GM11168 (cell line): ENCODE results near the gene MYO3B.

ENCODE experiments used
- in situ Hi-C: fragments of 300-500 bp; cut with MboI; formaldehyde crosslinking; loops from one replicate; pipeline ENCODE4 v1.12.0; 2022; ENCODE audit warnings: low sequenced_read_pairs; ENCODE audit not compliant: unreplicated experiment

The MYO3B gene

DNA sequence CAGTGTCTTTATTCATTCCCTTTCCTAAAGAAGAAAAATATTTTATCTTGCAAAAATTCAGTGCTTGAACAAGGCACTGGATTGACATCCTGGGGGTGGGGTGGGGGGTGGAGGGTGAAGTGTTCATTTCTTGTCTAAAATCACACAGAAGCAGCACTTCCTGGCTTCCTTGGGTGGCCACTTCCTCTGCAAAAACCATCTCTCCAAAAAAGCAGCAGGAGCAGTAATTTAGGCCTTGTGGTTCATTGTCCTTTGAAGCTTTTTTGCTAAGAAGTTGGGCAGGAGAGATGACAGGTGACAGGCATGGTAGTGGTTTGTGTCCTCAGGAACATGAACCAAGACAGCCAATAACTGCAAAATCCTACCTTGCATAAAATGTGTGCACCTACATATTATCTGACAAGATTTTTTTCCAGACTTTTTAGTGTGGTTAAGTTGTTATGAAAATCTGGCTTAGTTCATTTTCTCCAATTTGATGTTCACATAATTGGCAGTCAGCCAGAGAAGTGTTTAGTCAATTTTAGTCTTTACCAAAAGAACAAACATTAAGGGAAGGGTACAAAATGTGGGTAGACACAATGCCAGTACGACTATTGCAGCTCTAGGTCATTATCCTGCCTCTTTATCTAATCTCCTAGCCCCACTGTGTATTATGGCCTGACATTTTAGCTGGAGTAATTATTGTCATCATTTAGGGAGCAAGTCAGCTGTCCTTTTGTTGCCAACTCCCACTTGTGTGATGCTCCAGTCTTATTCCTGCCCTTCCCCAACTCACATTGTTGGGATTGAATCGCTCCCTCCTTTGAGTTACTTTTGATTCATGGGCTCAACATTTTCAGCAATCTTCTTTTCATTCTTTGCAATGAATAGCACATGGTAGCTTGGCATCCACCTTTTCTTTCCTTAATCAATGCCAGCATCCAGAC, 177.2 kb downstream of the MYO3B start:
- in situ Hi-C loops: no loop called here

GRCh38 chr2:170359466-170359865, 181.5 kb downstream of the MYO3B start:
- in situ Hi-C loops: no loop called here

DNA sequence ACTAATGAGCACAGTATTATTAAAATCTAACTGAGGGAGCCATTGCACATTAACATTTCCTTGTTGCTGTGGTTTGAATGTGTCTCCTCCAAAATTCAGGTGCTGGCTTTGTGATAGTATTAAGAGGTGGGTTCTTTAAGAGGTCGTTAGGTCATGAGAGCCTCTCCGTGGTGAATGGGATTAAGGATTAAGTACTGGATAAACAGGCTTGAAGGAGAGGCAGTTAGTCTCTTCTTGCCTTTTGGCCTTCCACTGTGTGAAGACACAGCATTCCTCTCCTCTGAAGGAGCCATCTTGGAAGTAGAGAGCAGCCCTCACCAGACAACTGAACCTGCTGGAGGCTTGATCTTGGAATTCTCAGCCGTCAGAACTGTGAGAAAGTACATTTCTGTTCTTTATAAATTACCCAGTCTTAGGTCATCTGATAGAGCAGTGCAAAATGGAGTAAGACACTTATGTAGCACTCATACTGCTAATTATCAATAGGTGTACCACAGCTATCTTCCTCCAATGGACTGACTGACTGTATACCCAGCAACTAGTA, 182.7 kb downstream of the MYO3B start:
- in situ Hi-C loops: loop anchor here (10.0 kb wide), 1 partner anchor 454 kb away; the partner anchor contains the start of gene GAD1

GRCh38 chr2:170361090-170361936, 183.4 kb downstream of the MYO3B start:
- in situ Hi-C loops: loop anchor here (10.0 kb wide), 1 partner anchor 453 kb away; the partner anchor contains the start of gene GAD1

DNA sequence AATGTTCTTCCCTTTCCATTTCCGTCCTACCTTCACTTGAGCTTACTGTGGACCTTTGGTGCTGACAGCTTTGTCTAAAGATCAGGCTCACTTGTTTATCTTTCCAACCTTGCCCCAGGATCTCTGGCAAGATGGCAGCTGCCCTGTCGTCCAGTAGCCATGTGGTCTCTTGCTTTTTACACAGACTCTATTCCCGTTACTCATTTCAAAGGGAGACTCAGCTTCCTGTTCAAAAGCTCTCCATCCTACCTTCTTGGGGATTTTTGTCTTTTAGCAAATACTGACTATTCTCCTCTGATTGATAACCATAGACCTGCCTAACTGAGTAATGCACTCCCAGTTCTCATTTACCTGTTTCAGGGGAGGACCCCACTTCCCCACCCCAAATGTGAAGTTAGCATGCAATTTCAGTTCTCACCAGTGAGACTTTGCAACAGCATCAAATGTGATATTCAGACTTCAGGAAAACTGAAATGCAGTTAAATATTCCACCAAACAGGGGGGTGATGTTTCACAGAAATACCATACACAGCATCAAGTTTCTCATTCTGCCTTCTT, 184.4 kb downstream of the MYO3B start:
- in situ Hi-C loops: loop anchor here (10.0 kb wide), 1 partner anchor 452 kb away; the partner anchor contains the start of gene GAD1

- in situ Hi-C loops: loop anchor here (10.0 kb wide), 1 partner anchor 452 kb away; the partner anchor contains the start of gene GAD1
Measured at GRCh38 chr2:170362871-170363631, 185.1 kb downstream of the MYO3B start.

- in situ Hi-C loops: loop anchor here (10.0 kb wide), 1 partner anchor 450 kb away; the partner anchor contains the start of gene GAD1
Measured at GRCh38 chr2:170365003-170365402, 187.1 kb downstream of the MYO3B start.

- in situ Hi-C loops: loop anchor here (10.0 kb wide), 1 partner anchor 449 kb away; the partner anchor contains the start of gene GAD1
Measured at GRCh38 chr2:170365686-170366085, 187.7 kb downstream of the MYO3B start.

DNA sequence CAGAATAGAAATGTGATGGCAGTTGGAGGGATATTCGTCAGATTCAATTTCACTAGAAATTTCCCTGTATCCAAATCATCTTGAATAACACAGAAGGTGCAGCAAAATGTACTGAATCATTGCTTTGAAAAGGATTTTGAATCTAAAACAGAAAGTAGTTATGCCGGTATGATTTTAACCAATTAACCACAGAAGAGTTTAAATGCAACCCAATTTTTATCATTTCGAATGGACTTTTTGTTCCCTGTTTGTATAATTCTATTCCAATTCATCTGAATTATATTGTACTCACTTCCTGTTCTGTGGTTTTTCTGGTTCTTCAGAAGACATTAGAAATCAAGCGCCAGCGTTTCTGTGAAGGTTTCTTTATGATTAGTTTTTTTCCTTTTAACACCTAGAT, 190.4 kb downstream of the MYO3B start:
- in situ Hi-C loops: loop anchor here (10.0 kb wide), 1 partner anchor 446 kb away; the partner anchor contains the start of gene GAD1

DNA sequence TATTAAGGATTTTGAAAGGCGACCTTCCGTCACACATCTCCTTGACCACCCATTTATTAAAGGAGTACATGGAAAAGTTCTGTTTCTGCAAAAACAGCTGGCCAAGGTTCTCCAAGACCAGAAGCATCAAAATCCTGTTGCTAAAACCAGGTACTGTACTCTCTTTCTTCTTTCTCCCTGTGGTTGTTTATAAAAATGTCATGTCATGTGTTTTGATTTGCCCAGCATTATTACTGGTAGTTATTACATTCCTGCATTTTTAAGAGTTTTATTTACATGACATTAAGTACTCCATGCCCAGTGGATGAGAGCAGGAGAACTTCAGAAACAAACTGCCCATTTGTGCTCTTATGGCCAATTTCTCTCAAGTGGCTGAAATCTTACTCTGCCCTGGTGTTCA, 191.3 kb downstream of the MYO3B start:
- in situ Hi-C loops: loop anchor here (10.0 kb wide), 1 partner anchor 446 kb away; the partner anchor contains the start of gene GAD1

GRCh38 chr2:170369894-170370293, 191.9 kb downstream of the MYO3B start:
- in situ Hi-C loops: loop anchor here (10.0 kb wide), 1 partner anchor 445 kb away; the partner anchor contains the start of gene GAD1

GRCh38 chr2:170371231-170371998, 193.5 kb downstream of the MYO3B start:
- in situ Hi-C loops: no loop called here

- in situ Hi-C loops: no loop called here
Measured at GRCh38 chr2:170375192-170375591, 197.2 kb downstream of the MYO3B start.

DNA sequence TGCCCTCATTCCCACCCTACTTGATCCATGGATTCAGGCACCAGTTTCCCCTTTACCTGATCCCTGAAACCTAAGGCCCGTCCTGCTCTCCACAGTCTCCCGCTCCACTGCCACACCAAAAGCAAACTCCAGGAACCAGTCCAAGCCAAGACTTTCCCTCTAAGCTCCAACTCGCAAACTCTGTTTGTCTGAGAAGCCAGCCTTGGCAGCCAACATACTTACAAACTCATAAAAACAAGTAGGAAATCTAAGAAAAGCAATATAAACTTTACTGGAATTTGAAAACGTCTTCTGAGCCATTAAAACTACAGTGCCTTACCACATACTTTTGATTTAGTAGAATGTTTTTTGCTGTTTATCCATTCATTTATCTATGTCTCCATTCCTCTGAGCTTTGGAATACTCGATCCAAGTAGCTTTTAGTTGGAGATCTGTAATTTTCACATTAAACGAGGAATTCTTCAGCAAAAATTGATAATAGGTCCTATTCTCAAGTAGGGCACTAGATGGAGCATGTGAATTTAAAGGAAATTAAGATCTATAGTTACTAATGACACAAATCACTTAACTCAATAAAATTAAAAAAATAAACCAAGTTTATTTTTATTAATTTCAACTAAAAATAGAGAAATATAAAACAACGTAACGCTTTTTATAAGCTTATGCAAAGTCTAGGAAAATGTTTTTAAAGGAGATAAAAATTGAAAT, 199.7 kb downstream of the MYO3B start:
- in situ Hi-C loops: no loop called here

DNA sequence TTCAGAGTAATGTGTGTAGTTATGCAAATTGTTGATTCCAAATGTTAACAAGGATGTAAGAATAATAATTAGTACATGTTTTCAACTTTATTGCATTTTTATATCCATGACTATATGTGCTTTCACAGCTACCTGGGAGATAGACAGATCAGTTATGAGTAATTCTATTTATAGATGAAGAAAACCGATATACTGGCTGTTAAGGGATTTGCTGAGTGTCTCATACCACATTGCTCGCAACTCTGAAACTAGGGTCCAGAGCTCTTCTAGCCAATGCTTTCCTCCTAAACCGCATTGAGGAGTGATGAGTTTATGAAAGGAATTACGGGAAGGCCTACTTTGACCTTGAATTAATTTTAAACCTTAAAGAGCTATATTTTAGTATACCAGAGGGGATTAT, 202.3 kb downstream of the MYO3B start:
- in situ Hi-C loops: no loop called here

- in situ Hi-C loops: no loop called here
Measured at GRCh38 chr2:170381678-170382077, 203.7 kb downstream of the MYO3B start.

DNA sequence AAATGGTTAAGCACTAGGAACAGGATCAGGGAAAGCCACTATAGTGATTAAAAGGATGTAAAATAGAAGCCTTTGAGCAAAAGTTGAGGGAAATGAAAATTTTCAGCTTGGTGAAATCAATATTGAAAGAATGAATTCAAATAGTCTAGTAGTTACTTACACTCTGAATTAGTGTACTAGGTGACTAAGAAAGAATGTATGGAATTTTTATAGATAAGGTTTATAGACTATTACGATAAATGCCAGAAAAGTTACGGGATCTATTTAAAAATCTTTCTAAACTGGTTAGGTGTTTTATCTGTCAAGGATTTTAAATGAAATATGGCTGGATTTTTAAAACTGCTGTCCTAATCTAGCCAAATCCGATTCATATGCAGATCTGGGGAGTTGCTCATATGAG, 208.6 kb downstream of the MYO3B start:
- in situ Hi-C loops: no loop called here

DNA sequence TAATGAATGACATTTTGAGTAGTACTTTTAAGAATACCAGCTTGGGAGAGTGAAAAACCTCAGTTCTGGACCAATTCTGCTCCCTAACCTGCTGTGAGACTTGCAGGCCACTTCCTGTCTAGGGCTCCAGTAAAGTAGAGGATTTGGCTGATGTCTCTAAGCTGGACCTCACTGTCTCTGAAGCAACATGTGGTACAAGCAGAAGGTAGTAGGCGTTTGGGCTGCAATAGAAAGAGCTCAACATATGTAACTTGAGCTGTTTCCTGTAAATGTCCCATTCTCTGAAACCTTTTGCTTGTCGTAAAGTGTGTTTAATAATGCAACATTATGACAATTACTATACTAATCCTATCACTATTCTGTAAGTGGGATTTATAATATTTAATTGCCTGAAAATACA, 213.1 kb downstream of the MYO3B start:
- in situ Hi-C loops: no loop called here
